ENCODE data around the gene YTHDC1.
A peak's percentile ranks its signal among the peaks of the same experiment; 100 is the strongest.

YTHDC1 gene

DNA sequence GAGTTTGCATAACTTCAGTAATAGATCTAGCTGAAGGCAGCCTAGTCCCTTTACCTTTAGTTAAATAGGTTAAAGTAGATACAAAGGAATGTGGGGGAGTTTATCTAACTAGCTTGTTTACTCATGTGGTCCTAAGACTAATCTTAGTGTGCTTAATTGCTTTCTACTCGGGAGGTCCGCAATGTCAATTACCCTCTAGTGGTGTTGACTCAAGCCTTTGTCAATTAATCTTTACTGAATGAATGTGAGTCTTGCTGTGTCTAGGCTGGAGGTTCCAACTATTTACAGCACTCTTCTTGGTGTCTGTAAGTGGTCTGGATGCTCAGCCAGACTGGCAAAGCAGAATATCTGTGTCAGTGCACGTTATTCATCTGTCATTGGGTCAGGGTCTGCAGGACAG, 17.9 kb upstream of the YTHDC1 start:
- no peak overlapping the region for H3K27ac ChIP-seq (ENCODE audit: extremely low read depth, low read depth, low read length)
- no peaks in the 10 kb centered on the region for H3K4me1 ChIP-seq (ENCODE audit: control insufficient read depth, insufficient read depth, low read length)
- H3K36me3 ChIP-seq (ENCODE audit: control insufficient read depth in 2 of 2, insufficient read depth in 1 of 2, low read length in 2 of 2), result no peaks in the 10 kb centered on the region
- no peak overlapping the region for H3K4me3 ChIP-seq (ENCODE audit: low read depth, low read length)
- TF ChIP-seq GLIS1 (tag by site-specific recombination; IDR thresholded peaks at IDR 0.05) (peak; percentile 62), SETDB1 (IDR thresholded peaks at IDR 0.05; ENCODE audit: insufficient read length, low read length) (peak; percentile 47), EGR2 (tag by site-specific recombination; IDR thresholded peaks at IDR 0.05; ENCODE audit: low read depth) (no peak), TRIM28 (IDR thresholded peaks at IDR 0.05; ENCODE audit: borderline replicate concordance, low read length) (peak; percentile 19; the same call in 1 of the 2 replicates)
- TF ChIP-seq, protein P1, sequence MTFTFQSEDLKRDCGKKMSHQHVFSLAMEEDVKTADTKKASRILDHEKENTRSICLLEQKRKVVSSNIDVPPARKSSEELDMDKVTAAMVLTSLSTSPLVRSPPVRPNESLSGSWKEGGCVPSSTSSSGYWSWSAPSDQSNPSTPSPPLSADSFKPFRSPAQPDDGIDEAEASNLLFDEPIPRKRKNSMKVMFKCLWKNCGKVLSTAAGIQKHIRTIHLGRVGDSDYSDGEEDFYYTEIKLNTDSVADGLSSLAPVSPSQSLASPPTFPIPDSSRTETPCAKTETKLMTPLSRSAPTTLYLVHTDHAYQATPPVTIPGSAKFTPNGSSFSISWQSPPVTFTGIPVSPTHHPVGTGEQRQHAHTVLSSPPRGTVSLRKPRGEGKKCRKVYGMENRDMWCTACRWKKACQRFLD (tag by site-specific recombination; IDR thresholded peaks at IDR 0.05), result no peak
- CTCF ChIA-PET, result interaction anchor here (1.5 kb wide), 1 partner anchor 96 kb away, joined by 5 read pairs; no protein-coding TSS in a partner anchor
- no peaks in the 10 kb centered on the region for H3K9me3 ChIP-seq (ENCODE audit: control insufficient read depth, insufficient read depth, low read depth, low read length)
- POLR2A ChIA-PET, result no interaction called here

DNA sequence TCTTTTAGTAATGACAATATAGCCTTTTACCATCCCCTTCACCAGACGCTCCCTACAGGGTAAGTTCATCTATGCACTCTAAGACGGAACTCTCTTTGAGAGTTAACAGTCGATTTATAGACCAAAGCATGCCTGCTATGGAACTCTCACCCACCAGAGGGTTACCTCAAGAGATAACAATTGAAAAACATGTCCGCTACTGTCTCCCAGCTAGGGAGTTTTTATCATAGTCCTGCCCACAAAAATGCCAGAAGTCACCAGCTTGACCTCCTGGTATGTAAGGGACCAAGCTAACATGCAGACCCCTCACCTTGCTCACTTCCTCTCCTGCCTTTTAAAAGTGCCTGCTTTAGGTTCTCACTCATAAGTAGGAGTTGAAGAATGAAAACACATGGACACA, 16.7 kb upstream of the YTHDC1 start:
- POLR2A ChIA-PET, result no interaction called here
- H3K36me3 ChIP-seq (ENCODE audit: control insufficient read depth in 2 of 2, insufficient read depth in 1 of 2, low read length in 2 of 2), result no peaks in the 10 kb centered on the region
- TF ChIP-seq, protein P2, sequence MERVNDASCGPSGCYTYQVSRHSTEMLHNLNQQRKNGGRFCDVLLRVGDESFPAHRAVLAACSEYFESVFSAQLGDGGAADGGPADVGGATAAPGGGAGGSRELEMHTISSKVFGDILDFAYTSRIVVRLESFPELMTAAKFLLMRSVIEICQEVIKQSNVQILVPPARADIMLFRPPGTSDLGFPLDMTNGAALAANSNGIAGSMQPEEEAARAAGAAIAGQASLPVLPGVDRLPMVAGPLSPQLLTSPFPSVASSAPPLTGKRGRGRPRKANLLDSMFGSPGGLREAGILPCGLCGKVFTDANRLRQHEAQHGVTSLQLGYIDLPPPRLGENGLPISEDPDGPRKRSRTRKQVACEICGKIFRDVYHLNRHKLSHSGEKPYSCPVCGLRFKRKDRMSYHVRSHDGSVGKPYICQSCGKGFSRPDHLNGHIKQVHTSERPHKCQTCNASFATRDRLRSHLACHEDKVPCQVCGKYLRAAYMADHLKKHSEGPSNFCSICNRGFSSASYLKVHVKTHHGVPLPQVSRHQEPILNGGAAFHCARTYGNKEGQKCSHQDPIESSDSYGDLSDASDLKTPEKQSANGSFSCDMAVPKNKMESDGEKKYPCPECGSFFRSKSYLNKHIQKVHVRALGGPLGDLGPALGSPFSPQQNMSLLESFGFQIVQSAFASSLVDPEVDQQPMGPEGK (tag by site-specific recombination; IDR thresholded peaks at IDR 0.05), result no peak
- TF ChIP-seq ZNF423 (tag by site-specific recombination; IDR thresholded peaks at IDR 0.05), result no peak
- no peak for TF ChIP-seq ZNF350 (tag by site-specific recombination; IDR thresholded peaks at IDR 0.05)
- no peak overlapping the region for H3K4me3 ChIP-seq (ENCODE audit: low read depth, low read length)
- H3K4me1 ChIP-seq (ENCODE audit: control insufficient read depth, insufficient read depth, low read length), result no peaks in the 10 kb centered on the region
- no peaks in the 10 kb centered on the region for H3K9me3 ChIP-seq (ENCODE audit: control insufficient read depth, insufficient read depth, low read depth, low read length)
- CTCF ChIA-PET, result no interaction called here
- no peak overlapping the region for H3K27ac ChIP-seq (ENCODE audit: extremely low read depth, low read depth, low read length)

DNA sequence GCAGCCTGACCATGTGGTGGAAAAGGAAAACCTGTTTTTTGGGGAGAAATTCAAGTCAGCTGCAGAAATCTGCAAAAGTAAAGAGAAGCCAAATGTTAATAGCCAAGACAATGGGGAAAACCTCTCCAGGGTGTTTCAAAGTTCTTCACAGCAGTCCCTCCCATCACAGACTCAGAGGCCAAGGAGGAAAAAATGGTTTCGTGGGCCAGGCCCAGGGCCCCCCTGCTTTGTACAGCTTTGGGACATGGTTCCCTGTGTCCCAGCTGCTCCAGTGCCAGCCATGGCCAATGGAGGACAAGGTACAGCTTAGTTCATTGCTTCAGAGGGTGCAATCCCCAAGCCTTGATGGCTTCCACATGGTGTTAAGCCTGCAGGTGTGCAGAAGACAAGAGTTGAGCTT, 15.2 kb upstream of the YTHDC1 start:
- no peaks in the 10 kb centered on the region for H3K9me3 ChIP-seq (ENCODE audit: control insufficient read depth, insufficient read depth, low read depth, low read length)
- H3K36me3 ChIP-seq (ENCODE audit: control insufficient read depth in 2 of 2, insufficient read depth in 1 of 2, low read length in 2 of 2), result no peaks in the 10 kb centered on the region
- TF ChIP-seq ZNF585B (tag by site-specific recombination; IDR thresholded peaks at IDR 0.05), result peak; percentile 81
- TF ChIP-seq ZNF561 (tag by site-specific recombination; IDR thresholded peaks at IDR 0.05; ENCODE audit: borderline replicate concordance), result no peak
- no peak for TF ChIP-seq ZBTB17 (tag by site-specific recombination; IDR thresholded peaks at IDR 0.05)
- no peak overlapping the region for H3K27ac ChIP-seq (ENCODE audit: extremely low read depth, low read depth, low read length)
- CTCF ChIA-PET, result no interaction called here
- POLR2A ChIA-PET, result no interaction called here
- H3K4me3 ChIP-seq (ENCODE audit: low read depth, low read length), result no peak overlapping the region
- no peaks in the 10 kb centered on the region for H3K4me1 ChIP-seq (ENCODE audit: control insufficient read depth, insufficient read depth, low read length)

DNA sequence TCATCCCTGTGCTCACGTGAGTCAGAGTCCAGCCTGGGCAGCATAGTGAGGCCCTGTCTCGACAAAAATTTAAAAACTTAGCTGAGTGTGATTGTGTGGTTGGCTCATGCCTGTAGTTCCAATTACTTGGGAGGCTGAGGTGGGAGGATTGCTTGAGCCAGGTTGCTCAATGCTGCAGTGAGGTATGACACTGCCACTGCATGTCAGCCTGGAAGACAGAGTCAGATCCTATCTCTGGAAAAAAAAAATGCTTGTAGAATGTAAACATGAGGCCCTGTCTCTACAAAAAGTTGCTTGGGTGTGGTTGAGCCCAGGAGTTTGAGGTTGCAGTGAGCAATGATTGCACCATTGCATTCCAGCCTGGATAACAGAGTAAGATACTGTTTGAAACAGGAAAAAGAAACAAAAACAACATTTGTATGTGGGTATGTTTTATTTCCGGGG, 11.3 kb upstream of the YTHDC1 start:
- Histone ChIP-seq H3K27ac (ENCODE audit: extremely low read depth, low read depth, low read length) (no peak overlapping the region), H3K4me1 (ENCODE audit: control insufficient read depth, insufficient read depth, low read length) (no peaks in the 10 kb centered on the region), H3K36me3 (ENCODE audit: control insufficient read depth in 2 of 2, insufficient read depth in 1 of 2, low read length in 2 of 2) (no peaks in the 10 kb centered on the region), H3K9me3 (ENCODE audit: control insufficient read depth, insufficient read depth, low read depth, low read length) (no peaks in the 10 kb centered on the region), H3K4me3 (ENCODE audit: low read depth, low read length) (no peak overlapping the region)
- POLR2A ChIA-PET, result no interaction called here
- CTCF ChIA-PET, result interaction anchor here (0.5 to 0.6 kb wide), 2 partner anchors 9 to 90 kb away, joined by 3 read pairs; no protein-coding TSS in a partner anchor
- TF ChIP-seq, protein P3, sequence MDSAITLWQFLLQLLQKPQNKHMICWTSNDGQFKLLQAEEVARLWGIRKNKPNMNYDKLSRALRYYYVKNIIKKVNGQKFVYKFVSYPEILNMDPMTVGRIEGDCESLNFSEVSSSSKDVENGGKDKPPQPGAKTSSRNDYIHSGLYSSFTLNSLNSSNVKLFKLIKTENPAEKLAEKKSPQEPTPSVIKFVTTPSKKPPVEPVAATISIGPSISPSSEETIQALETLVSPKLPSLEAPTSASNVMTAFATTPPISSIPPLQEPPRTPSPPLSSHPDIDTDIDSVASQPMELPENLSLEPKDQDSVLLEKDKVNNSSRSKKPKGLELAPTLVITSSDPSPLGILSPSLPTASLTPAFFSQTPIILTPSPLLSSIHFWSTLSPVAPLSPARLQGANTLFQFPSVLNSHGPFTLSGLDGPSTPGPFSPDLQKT (IDR thresholded peaks at IDR 0.05; ENCODE audit: borderline replicate concordance, low read depth, low read length), result no peak
- TF ChIP-seq ZIC2 (tag by site-specific recombination; IDR thresholded peaks at IDR 0.05), result no peak
- TF ChIP-seq ZNF223 (tag by site-specific recombination; IDR thresholded peaks at IDR 0.05), result no peak
- TF ChIP-seq ZNF596 (tag by site-specific recombination; IDR thresholded peaks at IDR 0.05), result no peak
- no peak for TF ChIP-seq ZNF19 (tag by site-specific recombination; IDR thresholded peaks at IDR 0.05; ENCODE audit: low read depth)
- TF ChIP-seq, protein P4, sequence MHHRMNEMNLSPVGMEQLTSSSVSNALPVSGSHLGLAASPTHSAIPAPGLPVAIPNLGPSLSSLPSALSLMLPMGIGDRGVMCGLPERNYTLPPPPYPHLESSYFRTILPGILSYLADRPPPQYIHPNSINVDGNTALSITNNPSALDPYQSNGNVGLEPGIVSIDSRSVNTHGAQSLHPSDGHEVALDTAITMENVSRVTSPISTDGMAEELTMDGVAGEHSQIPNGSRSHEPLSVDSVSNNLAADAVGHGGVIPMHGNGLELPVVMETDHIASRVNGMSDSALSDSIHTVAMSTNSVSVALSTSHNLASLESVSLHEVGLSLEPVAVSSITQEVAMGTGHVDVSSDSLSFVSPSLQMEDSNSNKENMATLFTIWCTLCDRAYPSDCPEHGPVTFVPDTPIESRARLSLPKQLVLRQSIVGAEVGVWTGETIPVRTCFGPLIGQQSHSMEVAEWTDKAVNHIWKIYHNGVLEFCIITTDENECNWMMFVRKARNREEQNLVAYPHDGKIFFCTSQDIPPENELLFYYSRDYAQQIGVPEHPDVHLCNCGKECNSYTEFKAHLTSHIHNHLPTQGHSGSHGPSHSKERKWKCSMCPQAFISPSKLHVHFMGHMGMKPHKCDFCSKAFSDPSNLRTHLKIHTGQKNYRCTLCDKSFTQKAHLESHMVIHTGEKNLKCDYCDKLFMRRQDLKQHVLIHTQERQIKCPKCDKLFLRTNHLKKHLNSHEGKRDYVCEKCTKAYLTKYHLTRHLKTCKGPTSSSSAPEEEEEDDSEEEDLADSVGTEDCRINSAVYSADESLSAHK (tag by site-specific recombination; IDR thresholded peaks at IDR 0.05), result no peak
- TF ChIP-seq GLI4 (tag by site-specific recombination; IDR thresholded peaks at IDR 0.05), result no peak
- TF ChIP-seq, protein P5, sequence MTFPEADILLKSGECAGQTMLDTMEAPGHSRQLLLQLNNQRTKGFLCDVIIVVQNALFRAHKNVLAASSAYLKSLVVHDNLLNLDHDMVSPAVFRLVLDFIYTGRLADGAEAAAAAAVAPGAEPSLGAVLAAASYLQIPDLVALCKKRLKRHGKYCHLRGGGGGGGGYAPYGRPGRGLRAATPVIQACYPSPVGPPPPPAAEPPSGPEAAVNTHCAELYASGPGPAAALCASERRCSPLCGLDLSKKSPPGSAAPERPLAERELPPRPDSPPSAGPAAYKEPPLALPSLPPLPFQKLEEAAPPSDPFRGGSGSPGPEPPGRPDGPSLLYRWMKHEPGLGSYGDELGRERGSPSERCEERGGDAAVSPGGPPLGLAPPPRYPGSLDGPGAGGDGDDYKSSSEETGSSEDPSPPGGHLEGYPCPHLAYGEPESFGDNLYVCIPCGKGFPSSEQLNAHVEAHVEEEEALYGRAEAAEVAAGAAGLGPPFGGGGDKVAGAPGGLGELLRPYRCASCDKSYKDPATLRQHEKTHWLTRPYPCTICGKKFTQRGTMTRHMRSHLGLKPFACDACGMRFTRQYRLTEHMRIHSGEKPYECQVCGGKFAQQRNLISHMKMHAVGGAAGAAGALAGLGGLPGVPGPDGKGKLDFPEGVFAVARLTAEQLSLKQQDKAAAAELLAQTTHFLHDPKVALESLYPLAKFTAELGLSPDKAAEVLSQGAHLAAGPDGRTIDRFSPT (tag by site-specific recombination; IDR thresholded peaks at IDR 0.05), result no peak
- no peak for TF ChIP-seq TRIM28 (IDR thresholded peaks at IDR 0.05; ENCODE audit: borderline replicate concordance, low read length)
- no peak for TF ChIP-seq ZNF292 (tag by site-specific recombination; IDR thresholded peaks at IDR 0.05; ENCODE audit: borderline replicate concordance, low read depth)
